ENCODE data around the gene SLC22A9.

DNA sequence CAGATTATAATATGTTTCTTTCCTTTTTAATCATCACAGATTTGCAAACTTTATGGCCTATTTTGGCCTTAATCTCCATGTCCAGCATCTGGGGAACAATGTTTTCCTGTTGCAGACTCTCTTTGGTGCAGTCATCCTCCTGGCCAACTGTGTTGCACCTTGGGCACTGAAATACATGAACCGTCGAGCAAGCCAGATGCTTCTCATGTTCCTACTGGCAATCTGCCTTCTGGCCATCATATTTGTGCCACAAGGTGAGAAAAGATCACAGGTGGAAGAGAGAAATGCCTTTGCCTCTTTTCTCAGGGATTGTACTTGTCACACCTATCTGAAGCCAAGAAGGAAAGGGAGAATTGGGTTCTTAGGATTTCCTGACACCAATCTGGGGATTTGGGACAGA, 36.9 kb downstream of the SLC22A9 start:
- TF ChIP-seq EZH2phosphoT487 (IDR thresholded peaks at IDR 0.05): no peak
- TF ChIP-seq, protein P1, sequence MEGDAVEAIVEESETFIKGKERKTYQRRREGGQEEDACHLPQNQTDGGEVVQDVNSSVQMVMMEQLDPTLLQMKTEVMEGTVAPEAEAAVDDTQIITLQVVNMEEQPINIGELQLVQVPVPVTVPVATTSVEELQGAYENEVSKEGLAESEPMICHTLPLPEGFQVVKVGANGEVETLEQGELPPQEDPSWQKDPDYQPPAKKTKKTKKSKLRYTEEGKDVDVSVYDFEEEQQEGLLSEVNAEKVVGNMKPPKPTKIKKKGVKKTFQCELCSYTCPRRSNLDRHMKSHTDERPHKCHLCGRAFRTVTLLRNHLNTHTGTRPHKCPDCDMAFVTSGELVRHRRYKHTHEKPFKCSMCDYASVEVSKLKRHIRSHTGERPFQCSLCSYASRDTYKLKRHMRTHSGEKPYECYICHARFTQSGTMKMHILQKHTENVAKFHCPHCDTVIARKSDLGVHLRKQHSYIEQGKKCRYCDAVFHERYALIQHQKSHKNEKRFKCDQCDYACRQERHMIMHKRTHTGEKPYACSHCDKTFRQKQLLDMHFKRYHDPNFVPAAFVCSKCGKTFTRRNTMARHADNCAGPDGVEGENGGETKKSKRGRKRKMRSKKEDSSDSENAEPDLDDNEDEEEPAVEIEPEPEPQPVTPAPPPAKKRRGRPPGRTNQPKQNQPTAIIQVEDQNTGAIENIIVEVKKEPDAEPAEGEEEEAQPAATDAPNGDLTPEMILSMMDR (IDR thresholded peaks at IDR 0.05): no peak

Measured in neural progenitor cell (in vitro differentiated cells).